Cardiac muscle cell (in vitro differentiated cells and primary cell): ENCODE data around the gene CASP10. TPM values are rescaled to one million over a fixed set of nuclear protein-coding genes. Genes with fewer than 3 reads are reported as not detected.
A peak's percentile ranks its signal among the peaks of the same experiment; 100 is the strongest.
"Not testable (repeated sequence)": the region's sequence is repeated elsewhere in the genome, so short reads cannot be mapped to it uniquely, and the experiment has no call there.

Source experiments
- DNase-seq, 2 donors: peaks; one replicate each; pipeline versions ENCODE4 v3.0.0 to v3.0.0-alpha.2; 2010 to 2017; ENCODE audit warnings: low read depth in 1 of 2, low spot score in 1 of 2
- H3K27ac ChIP-seq: fragments of 200-600 bp; sonication (generic); 2 replicates; pipeline ENCODE4 v1.5.1; 2016
- H3K27me3 ChIP-seq: fragments of 200-600 bp; sonication (generic); 2 replicates; pipeline ENCODE4 v1.6.0; 2016; ENCODE audit warnings: control low read depth
- H3K36me3 ChIP-seq: fragments of 200-600 bp; sonication (generic); 2 replicates; pipeline ENCODE4 v1.5.1; 2016; ENCODE audit warnings: control low read depth
- H3K4me1 ChIP-seq: fragments of 200-600 bp; sonication (generic); 2 replicates; pipeline ENCODE4 v1.8.1; 2017; ENCODE audit warnings: low read depth, mild to moderate bottlenecking, mixed run types
- H3K4me3 ChIP-seq: fragments of 200-600 bp; sonication (generic); 2 replicates; pipeline ENCODE4 v1.5.1; 2016; ENCODE audit warnings: mild to moderate bottlenecking
- H3K9me3 ChIP-seq: fragments of 200-600 bp; sonication (generic); 2 replicates; pipeline ENCODE4 v1.5.1; 2017; ENCODE audit warnings: low read depth, mild to moderate bottlenecking, control low read depth
- polyA plus RNA-seq: library from polyadenylated mRNA; unstranded; fragments of >200 nt; fragmentation: Nextera tagmentation; extraction: Ambion mirVana; gene quantifications from 2 replicates; pipeline ENCODE4 v1.2.1, GENCODE V29; 2016
- total RNA-seq: library from RNA; depleted of rRNA; stranded (reverse); fragments of >200 nt; gene quantifications from 2 replicates; pipeline ENCODE4 v1.2.3, GENCODE V29; 2016
- TF ChIP-seq, protein P1 (sequence below): IDR thresholded peaks from 2 replicates; pipeline ENCODE4 v1.5.1; 2012; ENCODE audit warnings: low read depth, mild to moderate bottlenecking, low read length

Gene CASP10
- total and polyA plus RNA-seq, 2 experiments from 2014 or later = 0.45 to 0.86 TPM

GRCh38 chr2:201138401-201138970, 44.5 kb upstream of the CASP10 start:
- DNase-seq = no peak
- Histone ChIP-seq H3K27me3 (no peaks in the 10 kb centered on the region), H3K36me3 (no peaks in the 10 kb centered on the region), H3K4me1 (no peaks in the 10 kb centered on the region), H3K27ac (no peak overlapping the region), H3K4me3 (no peak overlapping the region), H3K9me3 (no peaks in the 10 kb centered on the region)
- TF ChIP-seq, protein P1, sequence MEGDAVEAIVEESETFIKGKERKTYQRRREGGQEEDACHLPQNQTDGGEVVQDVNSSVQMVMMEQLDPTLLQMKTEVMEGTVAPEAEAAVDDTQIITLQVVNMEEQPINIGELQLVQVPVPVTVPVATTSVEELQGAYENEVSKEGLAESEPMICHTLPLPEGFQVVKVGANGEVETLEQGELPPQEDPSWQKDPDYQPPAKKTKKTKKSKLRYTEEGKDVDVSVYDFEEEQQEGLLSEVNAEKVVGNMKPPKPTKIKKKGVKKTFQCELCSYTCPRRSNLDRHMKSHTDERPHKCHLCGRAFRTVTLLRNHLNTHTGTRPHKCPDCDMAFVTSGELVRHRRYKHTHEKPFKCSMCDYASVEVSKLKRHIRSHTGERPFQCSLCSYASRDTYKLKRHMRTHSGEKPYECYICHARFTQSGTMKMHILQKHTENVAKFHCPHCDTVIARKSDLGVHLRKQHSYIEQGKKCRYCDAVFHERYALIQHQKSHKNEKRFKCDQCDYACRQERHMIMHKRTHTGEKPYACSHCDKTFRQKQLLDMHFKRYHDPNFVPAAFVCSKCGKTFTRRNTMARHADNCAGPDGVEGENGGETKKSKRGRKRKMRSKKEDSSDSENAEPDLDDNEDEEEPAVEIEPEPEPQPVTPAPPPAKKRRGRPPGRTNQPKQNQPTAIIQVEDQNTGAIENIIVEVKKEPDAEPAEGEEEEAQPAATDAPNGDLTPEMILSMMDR = no peak

- H3K36me3 ChIP-seq, H3K4me1 ChIP-seq, H3K4me3 ChIP-seq, H3K27ac ChIP-seq, H3K27me3 ChIP-seq, DNase-seq, H3K9me3 ChIP-seq: not testable (repeated sequence)
Observed at GRCh38 chr2:201138986-201139781, 43.8 kb upstream of the CASP10 start.

- Histone ChIP-seq H3K9me3 (no peaks in the 10 kb centered on the region), H3K27me3 (no peaks in the 10 kb centered on the region), H3K36me3 (no peaks in the 10 kb centered on the region), H3K4me3 (no peak overlapping the region), H3K4me1 (no peaks in the 10 kb centered on the region), H3K27ac (no peak overlapping the region)
- TF ChIP-seq, protein P1 = no peak
- DNase-seq = no peak
Observed at GRCh38 chr2:201139836-201140604, 42.9 kb upstream of the CASP10 start.

DNA sequence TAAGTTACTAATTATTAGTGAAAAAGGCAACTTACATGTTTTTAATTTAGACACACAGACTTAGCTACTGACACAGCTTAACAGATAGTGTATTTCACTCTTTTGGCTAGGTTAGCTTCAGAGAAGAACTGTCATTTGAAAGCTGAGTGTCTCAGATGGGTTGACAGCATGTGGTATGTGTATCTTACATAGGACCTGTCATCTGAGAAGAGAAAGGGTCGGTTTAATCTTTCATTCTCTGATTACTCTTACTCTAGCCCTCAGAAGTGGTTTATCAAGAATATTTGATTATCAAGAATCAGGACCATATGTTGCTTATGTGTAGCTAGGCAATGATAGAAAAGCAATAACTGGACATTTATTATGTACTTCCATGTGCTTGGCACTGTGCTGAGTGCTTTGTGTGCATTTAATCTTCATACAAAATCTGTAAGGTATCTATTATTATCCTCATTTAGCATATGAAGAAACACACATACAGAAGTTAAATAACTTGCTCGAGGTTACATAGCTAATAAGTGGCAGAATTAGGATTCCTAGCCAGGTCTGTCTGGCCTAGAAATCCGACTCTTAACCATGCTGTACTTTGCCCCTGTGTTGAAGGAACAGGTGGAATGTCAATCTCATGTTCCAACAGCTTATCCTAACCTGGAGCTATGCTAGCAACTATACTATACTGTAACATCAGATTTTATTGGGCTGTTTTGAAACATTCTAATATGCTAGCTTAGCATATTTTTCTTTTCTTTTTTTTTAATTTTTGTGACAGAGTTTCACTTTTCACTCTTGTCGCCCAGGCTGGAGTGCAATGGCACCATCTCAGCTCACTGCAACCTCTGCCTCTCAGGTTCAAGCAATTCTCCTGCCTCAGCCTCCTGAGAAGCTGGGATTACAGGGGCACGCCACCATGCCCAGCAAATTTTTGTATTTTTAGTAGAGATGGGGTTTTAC, 38.6 kb upstream of the CASP10 start:
- Histone ChIP-seq H3K27me3 (no peaks in the 10 kb centered on the region), H3K9me3 (no peaks in the 10 kb centered on the region), H3K27ac (no peak overlapping the region), H3K4me3 (no peak overlapping the region), H3K4me1 (peaks cover 9% of the 10 kb centered on the region), H3K36me3 (no peaks in the 10 kb centered on the region)
- TF ChIP-seq, protein P1 = no peak
- no peak for DNase-seq

DNA sequence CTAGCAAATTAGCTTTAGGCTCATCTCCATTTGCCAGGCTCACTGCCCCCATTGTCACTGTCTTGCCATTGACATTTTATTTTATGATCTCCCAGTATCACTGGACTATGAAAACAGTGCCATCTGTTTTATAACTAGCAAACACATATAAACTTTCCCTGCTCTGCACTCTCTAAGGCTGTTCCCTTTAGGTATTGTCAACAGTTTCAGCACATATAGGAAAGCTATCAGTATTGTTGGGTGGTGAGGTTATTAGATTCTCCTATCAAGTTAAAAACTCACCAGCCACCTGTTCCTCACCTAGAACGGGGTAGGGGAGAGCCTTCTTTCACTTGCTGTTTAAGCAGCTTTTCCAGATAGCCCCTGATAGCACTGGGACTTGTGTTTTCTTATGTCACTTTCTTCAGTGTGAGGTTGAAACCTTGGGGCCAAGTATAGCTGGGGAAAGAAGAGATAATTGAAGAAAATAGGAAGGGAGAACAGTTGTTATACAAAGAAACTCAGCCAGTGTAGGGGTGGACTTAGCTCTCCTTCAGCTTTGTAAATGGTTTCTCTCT, 34.4 kb upstream of the CASP10 start:
- TF ChIP-seq, protein P1 = no peak
- no peaks in the 10 kb centered on the region for H3K36me3 ChIP-seq
- DNase-seq = no peak
- H3K9me3 ChIP-seq = no peaks in the 10 kb centered on the region
- H3K4me1 ChIP-seq = peaks cover 9% of the 10 kb centered on the region
- H3K27me3 ChIP-seq = no peaks in the 10 kb centered on the region
- no peak overlapping the region for H3K4me3 ChIP-seq
- H3K27ac ChIP-seq = peak overlapping the region; percentile 35
